Muscle of back (tissue), 11 donors: ENCODE results near the gene HS3ST5. TPM values are rescaled to one million over a fixed set of nuclear protein-coding genes. Genes with fewer than 3 reads are reported as not detected.
"Not testable (repeated sequence)": the region's sequence is repeated elsewhere in the genome, so short reads cannot be mapped to it uniquely, and the experiment has no call there.

Experiments
- DNase-seq, 3 donors: peaks; one replicate each; pipeline versions ENCODE4 v3.0.0 to v3.0.0-alpha.2; 2013
- polyA plus RNA-seq, 10 donors: library from polyadenylated mRNA; unstranded; fragments of 120-200 nt; gene quantifications; one replicate each; pipeline ENCODE4 v1.2.1, GENCODE V29; 2013; ENCODE audit not compliant: insufficient read length in 10 of 10

HS3ST5 gene
- polyA plus RNA-seq, 10 donors, result 0.29 to 1.7 (median 1.2) TPM

DNA sequence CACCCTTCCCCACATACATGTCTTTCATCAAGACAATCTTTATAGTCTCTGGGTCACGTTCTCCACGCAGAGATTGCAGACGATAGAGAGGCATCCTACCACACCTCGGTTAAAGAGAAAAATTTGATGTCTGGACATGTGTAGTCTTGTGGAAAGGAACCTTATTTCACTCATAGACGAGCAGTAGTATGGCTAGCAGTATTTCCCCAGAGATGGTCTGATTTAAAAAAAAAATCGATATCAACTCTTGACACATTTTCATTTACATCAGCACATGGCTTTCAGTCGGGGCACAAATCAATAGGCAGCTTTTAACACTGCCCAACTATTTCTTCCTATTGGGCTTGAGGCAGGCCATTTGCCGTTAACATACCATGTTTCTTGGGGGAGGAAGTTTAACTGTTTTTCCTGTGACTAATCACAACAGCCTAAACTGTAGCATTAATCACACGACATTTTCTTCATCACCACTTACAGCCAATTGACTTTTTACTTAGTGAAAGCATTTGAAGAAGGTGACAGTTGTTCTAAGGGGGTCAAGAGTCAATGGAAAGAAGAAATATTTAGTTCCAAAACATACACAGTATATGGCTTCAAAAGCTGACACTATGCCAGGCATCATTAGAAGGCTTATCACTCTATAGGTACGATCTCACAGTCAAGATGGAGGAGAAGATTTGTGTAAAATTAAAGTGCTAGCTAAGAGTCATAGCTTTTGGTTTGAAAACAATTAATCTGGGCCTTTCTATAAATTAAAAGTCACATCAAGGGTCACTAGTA lies 242.4 kb downstream of the HS3ST5 start:
- DNase-seq, result peak in 1 of 3 donors; percentile 26

DNA sequence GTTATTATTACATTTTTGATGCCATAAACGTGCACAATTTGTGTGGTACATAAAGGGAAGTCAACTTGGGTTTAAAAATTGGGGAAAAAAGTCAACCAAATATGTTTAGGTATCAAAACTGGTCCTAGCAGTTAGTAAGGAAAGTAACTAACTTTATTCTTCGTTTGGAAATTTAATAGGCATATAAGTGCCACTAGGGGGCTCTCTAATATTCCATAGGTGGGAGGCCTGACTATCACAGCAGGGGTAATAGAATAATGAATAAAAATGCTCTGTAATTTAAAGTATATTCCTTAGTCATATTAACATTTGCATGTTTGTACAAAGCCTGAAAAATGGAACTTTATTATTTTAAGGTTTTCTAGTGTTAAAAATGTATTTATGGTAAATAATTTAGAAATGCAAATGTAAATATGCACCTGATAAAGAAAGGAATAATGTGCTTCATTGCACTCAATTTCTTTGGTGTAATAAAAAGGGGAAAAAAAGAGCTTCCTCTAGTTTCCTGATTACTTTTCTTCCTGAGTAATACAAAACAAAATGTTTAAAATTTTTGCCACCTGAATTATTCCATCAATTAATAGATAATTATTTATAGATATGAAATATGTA lies 246.2 kb downstream of the HS3ST5 start:
- DNase-seq, result peak; percentile 27 to 57 (median 42)

DNA sequence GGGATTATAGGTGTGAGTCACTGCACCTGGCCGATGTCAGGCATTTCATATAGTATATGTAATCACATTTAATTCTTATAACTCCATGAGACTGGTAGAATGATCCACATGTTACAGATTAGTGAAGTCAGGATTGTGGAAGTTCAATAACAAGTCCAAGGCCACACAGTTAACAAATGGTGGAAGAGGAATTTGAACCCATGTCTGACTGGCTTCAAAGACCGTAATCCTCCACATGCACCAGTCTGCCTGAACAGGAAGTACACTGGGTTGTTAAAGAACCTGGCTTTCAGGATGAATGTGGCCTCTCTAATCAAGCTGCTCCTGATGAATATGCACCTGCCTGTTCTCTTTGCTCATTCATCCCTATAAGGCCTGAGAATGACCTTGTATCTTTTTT lies 249.9 kb downstream of the HS3ST5 start:
- DNase-seq, result no peak

DNA sequence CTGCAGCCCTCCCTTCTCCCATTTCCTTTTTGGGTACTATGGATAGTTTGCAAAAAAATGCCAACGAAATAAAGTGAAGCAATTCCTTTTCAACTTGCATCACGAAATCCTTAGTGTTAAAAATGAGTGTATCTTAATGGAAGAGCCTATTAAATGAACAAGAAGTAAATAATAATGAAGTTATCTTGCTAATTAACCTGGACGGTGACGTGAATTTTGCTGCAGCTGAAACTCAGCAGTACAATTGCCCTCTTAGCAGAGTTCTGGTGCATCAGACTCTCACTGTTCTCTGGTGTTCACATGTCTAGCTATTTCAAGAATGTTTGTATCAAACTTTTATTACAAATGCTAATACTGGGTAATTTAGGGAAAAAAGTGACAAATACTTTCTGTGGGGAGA lies 252.2 kb downstream of the HS3ST5 start:
- no peak for DNase-seq

DNA sequence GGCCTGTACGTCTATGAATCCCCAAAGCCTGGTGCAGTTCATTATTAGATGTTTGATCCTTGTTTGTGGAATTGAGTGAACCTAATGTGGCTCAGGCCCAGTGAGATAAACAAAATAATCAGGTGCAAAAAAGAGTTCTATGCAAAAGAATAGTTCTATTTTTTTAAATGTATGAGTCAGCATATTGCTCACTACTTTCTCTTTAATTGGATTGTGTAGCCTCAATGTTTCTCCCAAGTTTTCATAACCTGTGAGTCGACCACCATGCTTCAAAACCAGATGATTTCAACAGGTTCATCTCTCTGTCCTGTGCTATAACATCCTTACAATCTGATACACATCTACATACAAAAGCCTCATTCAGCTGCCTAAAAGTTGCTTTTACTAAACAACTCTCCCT lies 255.3 kb downstream of the HS3ST5 start:
- DNase-seq, result no peak

DNA sequence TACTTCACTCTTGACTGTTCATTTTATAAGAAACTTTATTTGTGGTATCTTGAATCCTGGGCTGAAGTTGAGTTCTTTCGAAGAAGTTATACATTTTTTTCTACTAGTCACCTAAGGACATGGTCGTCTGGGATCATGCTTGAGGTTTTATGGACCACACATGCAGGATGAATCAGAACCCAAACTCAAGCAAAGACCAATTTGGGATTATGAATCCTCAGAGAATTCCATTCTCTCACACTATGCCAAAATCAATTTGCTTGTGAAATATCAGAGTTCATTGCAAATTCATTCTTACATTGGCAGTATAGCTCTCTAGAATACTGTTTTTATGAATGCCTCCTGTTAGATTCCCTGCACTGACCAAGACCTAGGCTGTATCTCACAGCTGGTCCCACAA lies 257.6 kb downstream of the HS3ST5 start:
- DNase-seq, result peak in 1 of 3 donors; percentile 79

DNA sequence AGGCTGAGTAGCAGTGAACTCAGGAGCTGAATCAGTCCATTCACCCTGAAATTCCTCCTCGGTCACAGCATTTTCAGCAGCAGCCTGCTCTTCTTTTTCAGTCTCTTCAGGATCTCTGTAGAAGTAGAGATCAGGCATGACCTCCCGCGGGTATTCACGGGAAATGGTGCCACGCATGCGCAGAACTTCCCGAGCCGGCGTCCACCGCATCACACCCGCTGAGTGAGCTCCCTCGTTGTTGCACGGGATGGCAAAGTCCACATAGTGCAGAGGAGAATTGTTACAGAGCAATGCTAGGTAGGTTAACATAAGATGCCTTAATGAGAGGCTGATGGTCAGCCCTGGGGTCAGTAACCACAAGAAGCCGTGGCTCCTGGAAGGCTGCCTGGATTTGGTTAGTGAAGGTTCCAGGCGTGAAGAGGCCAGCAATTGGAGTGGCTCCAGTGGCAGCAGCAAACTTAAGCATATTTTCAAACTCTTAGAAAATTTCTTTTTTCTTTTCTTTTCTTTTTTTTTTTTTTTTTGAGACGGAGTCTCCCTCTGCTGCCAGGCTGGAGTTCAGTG lies 258.4 kb downstream of the HS3ST5 start:
- DNase-seq, result no peak

DNA sequence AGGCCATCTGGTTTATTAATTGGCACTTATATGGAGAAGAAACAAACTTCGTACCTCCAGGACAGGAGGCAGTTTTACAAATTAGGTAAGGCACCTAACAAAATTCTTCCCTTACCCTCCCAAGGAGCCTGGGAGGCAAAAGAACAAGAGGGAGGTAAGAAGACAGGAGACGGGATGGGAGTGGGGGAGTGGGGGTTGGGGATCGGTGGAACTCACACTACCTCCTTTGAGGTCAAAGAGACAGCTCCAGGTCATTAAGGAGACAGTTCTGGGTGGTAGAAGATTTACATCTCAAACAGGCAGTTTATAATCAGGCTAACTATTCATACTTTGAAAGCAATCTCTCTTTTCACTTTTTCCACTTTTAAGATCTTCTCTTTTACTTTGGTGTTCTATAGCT lies 259.6 kb downstream of the HS3ST5 start:
- no peak for DNase-seq

DNA sequence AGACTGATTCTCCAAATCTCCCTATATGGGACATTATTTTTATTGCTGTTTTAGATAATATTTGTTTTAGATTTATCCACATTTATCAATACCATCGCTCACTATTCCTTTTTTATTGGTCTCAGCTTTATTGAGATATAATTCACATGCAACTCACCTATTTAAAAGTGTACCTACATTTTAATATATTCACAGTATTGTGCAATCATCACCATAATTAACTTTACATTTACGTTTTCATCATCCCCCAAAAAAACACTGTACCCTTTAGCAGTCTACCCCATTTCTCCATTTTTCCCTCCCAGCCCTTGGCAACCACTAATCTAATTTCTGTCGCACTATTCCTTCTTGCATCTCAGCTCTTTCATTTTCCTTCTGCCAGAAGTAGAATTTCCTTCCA lies 261.1 kb downstream of the HS3ST5 start:
- DNase-seq, result no peak

DNA sequence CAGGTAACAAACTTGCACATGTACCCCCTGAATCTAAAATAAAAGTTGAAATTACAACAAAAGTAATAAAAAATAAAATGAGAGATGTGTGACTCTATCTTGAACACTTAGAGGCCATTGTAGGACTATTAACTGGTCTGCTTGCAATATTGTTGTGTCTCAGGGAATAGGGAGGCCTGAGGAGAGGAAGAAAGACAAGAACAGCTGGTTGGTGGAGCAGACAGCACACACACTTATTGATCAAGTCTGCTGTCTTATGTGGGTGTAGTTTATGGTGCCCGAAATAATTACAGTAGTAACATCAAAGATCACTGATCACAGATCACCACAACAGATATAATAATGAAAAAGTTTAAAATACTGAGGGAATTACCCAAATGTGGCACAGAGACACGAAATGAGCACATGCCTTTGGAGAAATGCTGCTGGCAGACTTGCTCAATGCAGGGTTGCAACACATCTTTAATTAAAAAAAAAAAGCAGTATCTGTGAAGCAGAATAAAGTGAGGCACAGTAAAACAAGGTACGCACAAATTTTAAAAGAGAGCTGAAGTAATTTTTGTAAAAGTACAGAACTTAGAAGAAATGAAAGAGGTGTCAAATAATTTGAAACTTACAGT lies 261.8 kb downstream of the HS3ST5 start:
- no peak for DNase-seq

DNA sequence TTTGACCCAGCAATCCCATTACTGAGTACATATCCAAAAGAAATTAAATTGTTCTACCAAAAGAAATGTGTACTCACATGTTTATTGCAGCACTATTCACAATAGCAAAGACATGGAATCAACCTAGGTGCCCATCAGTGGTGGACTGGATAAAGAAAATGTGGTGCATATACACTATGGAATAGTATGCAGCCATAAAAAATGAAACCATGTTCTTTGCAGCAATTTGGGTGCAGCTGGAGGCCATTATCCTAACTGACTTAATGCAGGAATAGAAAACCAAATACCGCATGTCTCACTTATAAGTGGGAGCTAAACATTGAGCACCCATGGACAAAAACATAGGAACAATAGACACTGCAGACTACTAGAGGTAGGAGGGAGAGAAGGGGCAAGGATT lies 262.4 kb downstream of the HS3ST5 start:
- DNase-seq, result not testable (repeated sequence)

DNA sequence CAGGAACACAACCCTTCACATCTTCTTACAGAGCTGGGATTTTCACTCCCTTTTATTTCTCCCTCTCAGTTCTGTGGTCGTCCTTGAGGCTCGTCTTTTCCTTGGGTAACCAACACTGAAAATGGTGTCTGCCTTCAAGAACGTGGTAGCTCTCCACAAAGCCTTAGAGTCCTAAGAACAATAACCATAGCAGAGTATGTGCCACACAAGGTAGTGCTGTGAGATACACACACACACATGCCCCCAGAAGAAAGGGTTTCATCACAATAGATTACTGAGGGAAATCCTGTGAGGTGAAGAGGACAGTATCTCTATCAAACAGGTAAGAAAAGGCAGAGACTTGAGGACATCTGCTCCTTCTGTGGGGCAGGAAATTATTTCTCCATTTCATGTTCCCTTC lies 267.0 kb downstream of the HS3ST5 start:
- DNase-seq, result no peak

DNA sequence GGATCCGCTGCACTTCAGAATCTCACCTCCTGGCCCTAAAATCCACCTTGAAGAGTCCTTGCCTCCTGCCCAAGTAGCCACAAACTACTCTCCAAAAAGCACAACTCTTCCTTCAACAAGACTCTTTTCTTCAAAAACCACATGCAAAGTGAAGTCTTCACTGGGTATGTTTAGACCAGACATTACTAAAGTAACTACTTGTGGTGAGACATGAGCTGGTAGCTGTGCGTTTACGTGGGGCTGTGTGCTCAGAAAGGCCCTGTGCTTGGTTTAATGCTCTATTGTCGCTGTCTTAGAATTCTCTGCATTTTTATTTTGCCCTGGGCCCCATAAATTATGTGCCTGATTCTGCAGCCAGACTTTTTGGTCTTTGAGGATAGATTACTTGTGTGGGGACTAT lies 267.5 kb downstream of the HS3ST5 start:
- no peak for DNase-seq

DNA sequence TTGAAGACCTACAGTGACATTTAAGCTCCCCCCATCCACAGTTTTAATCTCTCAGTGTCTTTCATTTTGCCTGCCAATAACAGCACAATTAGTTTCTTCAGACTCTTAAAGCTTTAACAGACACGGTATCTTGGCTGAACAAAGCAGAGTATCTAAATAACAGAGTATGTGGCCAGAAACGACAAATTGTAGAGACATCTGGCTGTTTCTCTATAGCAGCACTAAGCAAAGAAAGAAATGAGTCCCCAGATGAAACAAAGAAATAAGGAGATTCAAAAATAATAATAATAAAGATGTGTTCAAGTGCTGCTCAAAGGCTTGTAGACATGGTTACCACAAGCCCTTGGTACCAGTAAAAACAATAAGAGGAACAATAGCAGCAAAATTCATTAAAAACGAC lies 274.1 kb downstream of the HS3ST5 start:
- peak; percentile 49 to 84 (median 62) for DNase-seq

DNA sequence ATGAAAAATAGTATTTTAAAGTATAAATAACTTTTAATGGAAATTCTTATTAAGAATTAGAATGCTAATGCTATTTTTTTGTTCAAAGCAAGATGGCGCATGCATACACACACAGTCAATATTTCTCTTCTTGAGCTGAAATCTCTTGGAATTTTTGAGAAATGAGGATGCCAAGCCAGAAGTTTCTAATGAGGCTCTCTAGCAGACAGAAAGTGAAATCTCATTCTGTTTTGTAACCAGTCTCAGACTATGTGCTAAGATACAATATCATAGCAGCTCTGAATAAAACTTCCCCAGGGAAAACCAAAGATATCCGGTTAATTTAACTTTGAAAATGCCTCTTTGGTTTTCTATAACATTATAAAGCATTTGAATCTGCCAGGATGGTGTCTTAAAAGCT lies 274.7 kb downstream of the HS3ST5 start:
- peak; percentile 46 to 78 (median 46) for DNase-seq

DNA sequence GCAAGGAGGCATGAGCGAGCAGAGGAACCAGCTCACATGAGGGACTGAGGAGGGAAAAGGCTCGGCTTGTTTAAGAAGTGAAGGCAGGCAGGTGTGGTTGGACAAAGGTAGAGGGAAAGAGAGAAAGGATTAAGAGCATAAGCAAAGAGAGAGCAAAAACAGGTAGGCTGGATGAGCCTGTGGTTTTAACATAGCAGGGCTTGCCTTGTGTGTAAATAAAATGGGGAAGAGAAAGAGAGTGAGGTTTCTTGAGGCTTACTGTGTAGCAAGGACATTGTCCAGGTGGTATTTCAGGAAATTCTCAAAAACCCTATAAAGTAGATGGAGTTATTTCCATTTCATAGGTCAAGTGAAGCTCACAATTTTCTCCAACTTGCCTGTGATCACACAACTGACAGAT lies 278.0 kb downstream of the HS3ST5 start:
- no peak for DNase-seq

DNA sequence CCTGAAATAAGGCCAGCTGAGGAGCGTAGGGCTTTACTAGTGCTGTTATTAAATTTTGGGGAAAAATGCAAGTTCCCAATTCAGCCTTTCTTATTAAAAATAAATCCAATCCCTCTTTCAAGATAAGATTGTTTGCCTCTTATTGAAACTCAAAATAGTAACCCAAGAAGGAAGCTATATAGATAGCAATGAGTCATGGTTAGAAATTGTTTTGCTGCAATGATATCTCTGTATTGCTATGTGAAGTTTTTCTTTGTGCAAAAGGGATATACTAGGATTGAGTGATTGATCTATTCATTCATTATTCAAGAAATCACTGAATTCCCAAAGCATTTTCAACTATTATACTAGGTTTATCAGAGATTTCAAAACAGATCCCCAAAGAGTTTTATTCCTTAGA lies 278.9 kb downstream of the HS3ST5 start:
- no peak for DNase-seq

DNA sequence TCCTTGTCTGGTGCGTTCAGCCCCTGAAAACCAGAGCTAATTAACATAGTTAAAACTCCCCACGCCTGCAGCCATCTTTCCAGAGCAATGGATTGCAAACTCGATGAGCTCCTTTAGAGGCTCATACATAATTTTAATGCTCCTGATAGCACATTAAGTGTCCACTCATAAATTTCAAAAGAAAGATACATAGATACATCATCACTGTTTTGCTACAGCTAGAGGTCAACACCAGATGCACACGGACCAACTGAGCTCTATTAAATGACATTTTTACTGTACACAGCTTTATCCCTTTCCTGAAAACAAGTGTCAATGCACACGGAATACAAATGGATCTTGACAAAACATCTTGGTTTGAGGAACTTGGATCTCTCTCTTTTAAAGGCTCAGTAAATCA lies 280.6 kb downstream of the HS3ST5 start:
- DNase-seq, result no peak

DNA sequence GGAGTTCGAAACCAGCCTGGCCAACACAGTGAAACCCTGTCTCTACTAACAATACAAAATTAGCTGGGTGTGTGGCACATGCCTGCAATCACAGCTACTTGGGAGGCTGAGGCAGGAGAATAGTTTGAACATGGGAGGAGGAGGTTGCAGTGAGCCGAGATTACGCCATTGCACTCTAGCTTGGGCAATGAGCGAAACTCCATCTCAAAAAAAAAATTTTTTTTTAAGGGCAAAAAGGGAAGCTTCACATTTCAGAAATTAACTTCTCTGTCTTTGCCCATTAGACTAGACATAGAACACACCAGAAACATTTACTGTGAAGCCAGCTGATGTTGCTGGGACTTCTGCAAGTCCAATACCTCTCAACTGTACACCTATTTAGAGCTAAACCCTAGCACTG lies 281.1 kb downstream of the HS3ST5 start:
- no peak for DNase-seq

DNA sequence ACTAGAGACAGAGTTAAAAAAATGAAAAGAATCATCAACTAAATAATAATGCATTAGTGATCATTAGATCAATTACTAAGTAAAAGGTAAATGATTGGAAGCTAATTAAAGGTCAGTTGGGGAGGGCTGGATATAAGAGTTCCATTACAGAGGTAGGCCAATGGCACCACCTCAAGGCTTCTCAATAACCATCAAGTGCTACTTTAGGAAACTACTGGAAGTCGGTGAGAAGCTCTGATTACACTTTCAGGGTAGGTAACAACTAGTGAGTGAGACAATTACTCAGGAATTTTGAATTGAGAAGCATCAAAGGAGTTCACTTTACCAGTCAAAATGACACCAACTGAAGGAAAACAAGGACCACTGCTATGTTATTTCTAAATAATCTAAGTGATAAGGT lies 281.7 kb downstream of the HS3ST5 start:
- DNase-seq, result no peak

DNA sequence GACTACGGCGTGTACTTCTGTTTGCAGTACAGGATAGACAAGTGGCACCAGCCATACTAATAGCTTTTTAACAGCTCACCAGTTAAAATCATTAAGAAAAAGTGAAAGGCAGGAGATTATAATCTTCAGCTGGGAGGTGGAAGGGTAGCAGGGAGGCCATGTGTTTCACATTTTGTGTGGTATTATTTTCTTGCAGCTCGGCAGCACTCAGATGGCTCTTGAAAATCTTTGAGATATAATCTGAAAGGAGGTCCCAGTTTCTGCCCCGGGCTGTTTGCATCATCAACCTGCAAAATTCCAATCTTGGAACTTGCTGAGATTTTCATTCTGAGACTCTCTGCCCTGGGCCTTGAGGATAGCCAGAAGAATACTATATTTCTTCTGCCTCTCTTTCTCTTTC lies 284.4 kb downstream of the HS3ST5 start:
- DNase-seq, result no peak

DNA sequence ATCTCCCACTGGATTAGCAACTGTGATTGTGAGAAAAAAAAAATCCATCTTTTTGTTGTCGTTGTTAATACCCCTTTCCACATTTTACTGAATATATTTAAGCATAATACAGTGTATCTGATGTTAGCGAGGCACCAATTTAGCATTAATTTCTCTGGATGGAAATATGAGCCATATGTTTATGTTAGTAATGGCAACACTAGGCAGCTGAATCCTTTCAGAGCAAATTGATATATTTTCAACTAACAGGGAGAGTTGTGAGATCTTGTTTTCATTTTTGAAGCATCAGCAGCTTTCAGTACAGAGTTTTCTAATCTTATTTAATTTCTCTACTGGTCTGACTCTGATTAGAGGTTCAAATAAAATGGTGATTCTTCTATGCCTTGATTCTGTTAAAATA lies 287.1 kb downstream of the HS3ST5 start:
- no peak for DNase-seq

DNA sequence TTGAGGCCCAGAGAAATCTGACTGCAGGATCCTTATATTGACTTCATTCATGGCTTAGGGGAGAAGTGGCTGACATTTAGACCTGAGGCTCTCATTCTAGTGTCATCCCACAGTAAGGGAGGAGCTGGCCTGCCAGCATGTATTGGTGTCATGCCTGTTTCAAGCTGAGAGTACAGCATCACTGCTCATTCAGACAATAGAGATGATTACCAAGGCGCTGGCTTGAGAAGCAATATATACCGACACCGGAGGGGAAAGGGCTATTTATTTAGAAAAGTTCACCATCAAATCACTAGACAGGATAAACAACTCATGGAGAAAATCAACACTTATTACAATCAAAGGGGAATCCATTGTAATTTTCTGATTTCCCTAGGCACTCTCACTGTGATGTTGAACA lies 287.5 kb downstream of the HS3ST5 start:
- DNase-seq, result no peak
